K562 (cell line): ENCODE measurements around the gene CA7. TPM values are rescaled to one million over a fixed set of nuclear protein-coding genes. Genes with fewer than 3 reads are reported as not detected.

Experiments
- ATAC-seq: fragments of 200-7000 bp; cut with Tn5 transposase; 3 replicates; pipeline ENCODE4 v1.9.1; 2020; ENCODE audit warnings: moderate library complexity
- BruUV-seq: library from RNA; stranded (reverse); fragments of 400-500 nt; replicated peaks from 2 replicates; lab custom pipeline; 2021; lab: Mats Ljungman, UMichigan
- CTCF ChIA-PET: fragments of 300-600 bp; formaldehyde crosslinking; extraction: SDS; loops from one replicate; lab custom pipeline; 2021; ENCODE audit warnings: low intra/inter-chr PET ratio; lab: Yijun Ruan, JAX
- POLR2A ChIA-PET: fragments of 300-600, 350-650 bp; sonication (Branson Sonifier 250); formaldehyde crosslinking; extraction: SDS; loops from one replicate; lab custom pipeline; 2021; ENCODE audit warnings: antibody characterized with exemption, inconsistent platforms; lab: Yijun Ruan, JAX
- DNase-seq, 4 experiments: peaks; one replicate each; pipeline versions ENCODE4 v3.0.0 to v3.0.0-alpha.2; 2011 to 2018; ENCODE audit warnings: low spot score in 3 of 4, mixed read lengths in 3 of 4; ENCODE audit errors: extremely low read depth in 1 of 4
- FAIRE-seq: peaks from 2 replicates; lab custom pipeline; 2011; peaks lifted over from hg19 to GRCh38; lab: Jason Lieb, UNC
- H2AFZ ChIP-seq: 2 replicates; pipeline ENCODE4 v1.6.0; 2011; ENCODE audit warnings: low read depth, low read length, control low read depth, inconsistent platforms
- H3K27ac ChIP-seq: fragments of 200-600 bp; 3 replicates; pipeline ENCODE4 v1.8.0; 2011; ENCODE audit warnings: low read depth, mild to moderate bottlenecking, control low read depth, inconsistent platforms, low read length, moderate library complexity, mixed read lengths; ENCODE audit errors: extremely low read depth
- H3K27me3 ChIP-seq, 2 experiments: fragments of 300-600 bp in 1 of 2; 2 replicates in 1 of 2; 3 replicates in 1 of 2; pipeline versions ENCODE4 v1.6.0 to v1.8.0; 2011; ENCODE audit warnings: inconsistent platforms in 2 of 2, low read length in 2 of 2, mild to moderate bottlenecking in 1 of 2, mixed read lengths in 1 of 2, moderate library complexity in 1 of 2; ENCODE audit not compliant: control insufficient read depth in 2 of 2, insufficient read depth in 2 of 2
- H3K36me3 ChIP-seq: fragments of 300-600 bp; 3 replicates; pipeline ENCODE4 v1.8.0; 2011; ENCODE audit warnings: mild to moderate bottlenecking, low read length, inconsistent platforms; ENCODE audit not compliant: control insufficient read depth, insufficient read depth
- H3K4me1 ChIP-seq, 2 experiments: fragments of 200-600 bp in 1 of 2; replicated peaks in 1 of 2; 2 replicates in 1 of 2; 3 replicates in 1 of 2; pipeline versions ENCODE4 v1.5.1 to v1.8.0; 2011; ENCODE audit warnings: inconsistent platforms in 2 of 2, low read length in 2 of 2, mild to moderate bottlenecking in 1 of 2, mixed read lengths in 1 of 2, moderate library complexity in 1 of 2; ENCODE audit not compliant: control insufficient read depth in 2 of 2, insufficient read depth in 2 of 2
- H3K4me2 ChIP-seq: 2 replicates; pipeline ENCODE4 v1.6.1; 2011; ENCODE audit warnings: low read length, control low read depth, inconsistent platforms, mixed read lengths; ENCODE audit not compliant: insufficient read depth
- H3K4me3 ChIP-seq: fragments of 200-600 bp; sonication (generic), shearing (Covaris generic); 2 replicates; pipeline ENCODE4 v1.5.1; 2016; ENCODE audit warnings: control low read depth, inconsistent platforms
- H3K79me2 ChIP-seq: fragments of 200-600 bp; 3 replicates; pipeline ENCODE4 v1.8.0; 2011; ENCODE audit warnings: low read length, inconsistent platforms; ENCODE audit not compliant: control insufficient read depth, insufficient read depth
- H3K9ac ChIP-seq, 2 experiments: 2 replicates each; pipeline versions ENCODE4 v1.6.0 to v1.6.1; 2011; ENCODE audit warnings: low read depth in 2 of 2, low read length in 2 of 2, control low read depth in 1 of 2, inconsistent platforms in 1 of 2, mild to moderate bottlenecking in 1 of 2, mixed read lengths in 1 of 2; ENCODE audit not compliant: insufficient read depth in 1 of 2
- H3K9me1 ChIP-seq: one replicate; pipeline ENCODE4 v1.6.0; 2011; ENCODE audit warnings: inconsistent platforms, mild to moderate bottlenecking, low read length, moderate library complexity; ENCODE audit not compliant: control insufficient read depth, insufficient read depth
- H3K9me3 ChIP-seq: replicated peaks from 2 replicates; pipeline ENCODE4 v1.5.1; 2011; ENCODE audit warnings: low read depth, low read length, inconsistent platforms; ENCODE audit not compliant: control insufficient read depth, insufficient read depth
- H4K20me1 ChIP-seq: replicated peaks from 2 replicates; pipeline ENCODE4 v1.6.1; 2011; ENCODE audit warnings: low read length, inconsistent platforms, mixed read lengths; ENCODE audit not compliant: control insufficient read depth, insufficient read depth
- ILK ChIP-seq: fragments of 450-650 bp; IDR thresholded peaks from 2 replicates; pipeline ENCODE4 v1.6.1; 2016; ENCODE audit warnings: missing genetic modification characterization, low read depth, mild to moderate bottlenecking, missing compliant biosample characterization, moderate library complexity, borderline replicate concordance
- RFX5 ChIP-seq: IDR thresholded peaks from 2 replicates; pipeline ENCODE4 v1.6.1; 2011; ENCODE audit warnings: low read depth, mild to moderate bottlenecking, improper control_type of control experiment, low read length
- TCF7 ChIP-seq: sonication (generic); IDR thresholded peaks from 2 replicates; pipeline ENCODE4 v1.6.1; 2016; ENCODE audit warnings: antibody characterized with exemption, borderline replicate concordance
- WGBS: fragments of 100-300 bp; shearing (Covaris generic); methylation state at CpG from one replicate; pipeline ENCODE4 v1.1.6; 2016; ENCODE audit warnings: low coverage, mixed read lengths; ENCODE audit not compliant: insufficient coverage; ENCODE audit errors: missing lambda C conversion rate; 5-methylcytosine and 5-hydroxymethylcytosine counted together
- in situ Hi-C: fragments of 300-500 bp; cut with MboI; formaldehyde crosslinking; loops from 4 replicates; pipeline ENCODE4 v1.15.0; 2018; ENCODE audit warnings: inconsistent platforms, mixed read lengths
- intact Hi-C: fragments of 100-400 bp; cut with micrococcal nuclease; formaldehyde crosslinking; loops from 2 replicates; pipeline ENCODE4 v1.14.2; 2022
- polyA plus RNA-seq, 8 experiments: library from polyadenylated mRNA; depleted of rRNA in 4 of 8; stranded (reverse) in 5 of 8; unstranded in 3 of 8; fragments of >200 nt; fragmentation: Nextera tagmentation in 2 of 8; fragmentation: Illumina TruSeq in 1 of 8; extraction: Ambion mirVana in 2 of 8; extraction: Trizol in 1 of 8; gene quantifications; 2 replicates each; pipeline versions ENCODE4 v1.2.1 to v1.2.3, GENCODE V29; 2011 to 2014; ENCODE audit warnings: inconsistent platforms in 1 of 8, missing spikeins in 1 of 8
- total RNA-seq, 7 experiments: library from RNA; depleted of rRNA in 6 of 7; stranded (reverse); fragments of >200 nt in 6 of 7; fragmentation: Illumina TruSeq in 2 of 7; extraction: Trizol in 2 of 7; gene quantifications; 2 replicates each; pipeline versions ENCODE4 v1.2.1 to v1.2.3, GENCODE V29; 2011 to 2021; ENCODE audit warnings: low replicate concordance in 1 of 7
- TF ChIP-seq, protein P1 (sequence below): fragments of 250-450 bp; sonication (Bioruptor Pico); IDR thresholded peaks from 2 replicates; pipeline ENCODE4 v1.8.0; 2022; ENCODE audit warnings: moderate library complexity, mild to moderate bottlenecking, inconsistent platforms

The CA7 gene
- total and polyA plus RNA-seq, 9 of the 15 experiments (the other 6 are each of a cell fraction or from before 2014, with no cell fraction given): 0.03 to 0.07 (median 0.05) TPM; not detected in 5

DNA sequence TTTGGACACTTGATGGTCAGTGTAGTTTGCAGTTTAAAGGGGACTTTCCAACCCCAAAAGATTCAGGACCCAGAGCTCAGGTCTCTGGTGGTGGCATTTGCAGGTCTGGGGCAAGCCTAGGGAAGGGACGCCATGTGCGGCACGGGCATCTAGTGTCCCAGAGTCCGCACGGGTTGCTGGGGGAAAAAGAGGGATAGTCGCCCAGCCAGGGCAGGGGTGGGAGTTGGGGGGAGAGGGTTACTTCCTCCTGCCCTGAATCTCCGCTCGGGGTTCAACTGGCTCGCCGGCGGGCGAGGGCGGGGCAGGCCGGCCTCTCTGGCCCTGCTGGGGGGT lies 239 bp upstream of the CA7 start:
- Histone ChIP-seq H3K4me2 (no peak overlapping the region), H3K79me2 (no peaks in the 10 kb centered on the region), H2AFZ (no peak overlapping the region), H3K4me1 (peaks cover 12 to 22% of the 10 kb centered on the region in 2 experiments; a peak in 3 of 5 replicates), H3K9me1 (no peaks in the 10 kb centered on the region), H3K36me3 (no peaks in the 10 kb centered on the region), H3K27me3 (peaks cover 18 to 20% of the 10 kb centered on the region in 2 experiments; a peak in 4 of 5 replicates), H3K9me3 (no peaks in the 10 kb centered on the region), H4K20me1 (0 out of 2 replicates have a peak, but pooled peaks cover 4% of the 10 kb centered on the region), H3K27ac (no peak overlapping the region), H3K9ac (no peak overlapping the region), H3K4me3 (no peak overlapping the region)
- ChIA-PET POLR2A (interaction anchor here (0.8 to 1.5 kb wide), 4 partner anchors 9 to 17 kb away, joined by 3 to 6 read pairs (median 4); partner anchors contain the start of gene NAE1), CTCF (no interaction called here)
- DNase-seq: no peak
- no peak for ATAC-seq
- no peak for FAIRE-seq
- no TSS peak for BruUV-seq
- TF ChIP-seq RFX5: no peak
- TF ChIP-seq, protein P1, sequence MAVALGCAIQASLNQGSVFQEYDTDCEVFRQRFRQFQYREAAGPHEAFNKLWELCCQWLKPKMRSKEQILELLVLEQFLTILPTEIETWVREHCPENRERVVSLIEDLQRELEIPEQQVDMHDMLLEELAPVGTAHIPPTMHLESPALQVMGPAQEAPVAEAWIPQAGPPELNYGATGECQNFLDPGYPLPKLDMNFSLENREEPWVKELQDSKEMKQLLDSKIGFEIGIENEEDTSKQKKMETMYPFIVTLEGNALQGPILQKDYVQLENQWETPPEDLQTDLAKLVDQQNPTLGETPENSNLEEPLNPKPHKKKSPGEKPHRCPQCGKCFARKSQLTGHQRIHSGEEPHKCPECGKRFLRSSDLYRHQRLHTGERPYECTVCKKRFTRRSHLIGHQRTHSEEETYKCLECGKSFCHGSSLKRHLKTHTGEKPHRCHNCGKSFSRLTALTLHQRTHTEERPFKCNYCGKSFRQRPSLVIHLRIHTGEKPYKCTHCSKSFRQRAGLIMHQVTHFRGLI (CRISPR knock-in tag): no peak
- no peak for TF ChIP-seq ILK (tag)
- TF ChIP-seq TCF7: no peak
- WGBS: 18% methylated on average over 12 of the region's 14 CpGs
- in situ Hi-C loops (no loop called here), intact Hi-C loops (no loop called here)
